ENCODE results near the gene RPTOR.

RPTOR gene

GRCh38 chr17:80925688-80926335 lies 381.2 kb downstream of the RPTOR start:
- DNase-seq (ENCODE audit: low read depth, low spot score), result no peak

- no peak for DNase-seq (ENCODE audit: low read depth, low spot score)
Observed at GRCh38 chr17:80926591-80927250, 382.1 kb downstream of the RPTOR start.

GRCh38 chr17:80927791-80928216 lies 383.2 kb downstream of the RPTOR start:
- no peak for DNase-seq (ENCODE audit: low read depth, low spot score)

GRCh38 chr17:80929449-80929848 lies 384.8 kb downstream of the RPTOR start:
- no peak for DNase-seq (ENCODE audit: low read depth, low spot score)

GRCh38 chr17:80930335-80931279 lies 386.0 kb downstream of the RPTOR start:
- DNase-seq (ENCODE audit: low read depth, low spot score), result no peak

GRCh38 chr17:80931421-80932265 lies 387.0 kb downstream of the RPTOR start:
- DNase-seq (ENCODE audit: low read depth, low spot score), result peak; percentile 52

GRCh38 chr17:80935526-80935925 lies 390.9 kb downstream of the RPTOR start:
- DNase-seq (ENCODE audit: low read depth, low spot score), result no peak

GRCh38 chr17:80936218-80936617 lies 391.6 kb downstream of the RPTOR start:
- DNase-seq (ENCODE audit: low read depth, low spot score), result no peak

GRCh38 chr17:80936723-80937122 lies 392.1 kb downstream of the RPTOR start:
- DNase-seq (ENCODE audit: low read depth, low spot score), result no peak

GRCh38 chr17:80937462-80938381 lies 393.1 kb downstream of the RPTOR start:
- DNase-seq (ENCODE audit: low read depth, low spot score), result no peak

GRCh38 chr17:80938556-80938955 lies 393.9 kb downstream of the RPTOR start:
- DNase-seq (ENCODE audit: low read depth, low spot score), result no peak

GRCh38 chr17:80939151-80940145 lies 394.8 kb downstream of the RPTOR start:
- no peak for DNase-seq (ENCODE audit: low read depth, low spot score)

GRCh38 chr17:80940171-80941123 lies 395.8 kb downstream of the RPTOR start:
- no peak for DNase-seq (ENCODE audit: low read depth, low spot score)

GRCh38 chr17:80941171-80941570 lies 396.5 kb downstream of the RPTOR start:
- DNase-seq (ENCODE audit: low read depth, low spot score), result no peak

GRCh38 chr17:80941743-80942422 lies 397.2 kb downstream of the RPTOR start:
- DNase-seq (ENCODE audit: low read depth, low spot score), result no peak

- no peak for DNase-seq (ENCODE audit: low read depth, low spot score)
Observed at GRCh38 chr17:80942423-80943345, 398.0 kb downstream of the RPTOR start.

All from iPS DF 19.7 (cell line).